ENCODE data around the gene TFB2M. TPM values are rescaled to one million over a fixed set of nuclear protein-coding genes. Genes with fewer than 3 reads are reported as not detected.

TFB2M gene
- total RNA-seq, 1 experiment from 2014 or later: 27.7 TPM

- H3K4me1 Mint-ChIP-seq: peaks cover 2 to 3% of the 10 kb centered on the region in 2 experiments; a peak in 3 of 4 replicates
- DNase-seq: no peak
- Histone ChIP-seq H3K23ac (ENCODE audit: insufficient read length, low read depth, low read length) (no peak overlapping the region), H3K23me2 (ENCODE audit: insufficient read length, low read depth, low read length, poor library complexity, severe bottlenecking) (no peaks in the 10 kb centered on the region), H4K8ac (replicated peaks; ENCODE audit: insufficient read length, low read depth, low read length) (no peak overlapping the region), H2AK5ac (ENCODE audit: insufficient read length, low read length) (no peak overlapping the region), H4K91ac (ENCODE audit: insufficient read length, low read depth, low read length) (no peak overlapping the region), H2BK20ac (ENCODE audit: low read depth, low read length, poor library complexity, severe bottlenecking) (no peak overlapping the region), H3K27me3 (ENCODE audit: insufficient read depth, low read length) (no peaks in the 10 kb centered on the region), H3K4me2 (ENCODE audit: insufficient read depth, insufficient read length, low read length) (no peak overlapping the region), H3K9ac (ENCODE audit: extremely low read depth, insufficient read length, low read length) (no peak overlapping the region), H2BK12ac (ENCODE audit: insufficient read length, low read depth, low read length) (no peak overlapping the region), H3K14ac (ENCODE audit: insufficient read depth, low read length) (no peak overlapping the region), H3K18ac (ENCODE audit: insufficient read length, low read depth, low read length) (no peak overlapping the region), H2BK15ac (ENCODE audit: low read depth, low read length) (no peak overlapping the region), H2BK5ac (ENCODE audit: insufficient read length, low read length) (no peak overlapping the region), H2AFZ (ENCODE audit: low read length) (no peak overlapping the region), H4K5ac (ENCODE audit: insufficient read length, low read depth, low read length) (no peak overlapping the region), H2BK120ac (ENCODE audit: low read depth, low read length, poor library complexity, severe bottlenecking) (no peak overlapping the region), H3K9me3 (ENCODE audit: control insufficient read depth, low read depth, low read length) (no peaks in the 10 kb centered on the region), H3T11ph (ENCODE audit: low read length) (no peak overlapping the region), H3K4me1 (ENCODE audit: insufficient read depth, low read length) (no peaks in the 10 kb centered on the region), H4K20me1 (ENCODE audit: control insufficient read depth, insufficient read depth, insufficient read length) (no peaks in the 10 kb centered on the region), H3K27ac (ENCODE audit: insufficient read length, low read depth, low read length) (no peak overlapping the region), H3K79me2 (ENCODE audit: insufficient read depth, low read length) (no peaks in the 10 kb centered on the region; the same call in 1 of the 2 replicates), H3K79me1 (ENCODE audit: insufficient read depth, low read depth, low read length, poor library complexity, severe bottlenecking) (no peaks in the 10 kb centered on the region), H3K4ac (ENCODE audit: low read depth, low read length) (no peak overlapping the region), H3K56ac (ENCODE audit: insufficient read length, low read depth, low read length) (no peak overlapping the region)
- TF ChIP-seq, protein P1, sequence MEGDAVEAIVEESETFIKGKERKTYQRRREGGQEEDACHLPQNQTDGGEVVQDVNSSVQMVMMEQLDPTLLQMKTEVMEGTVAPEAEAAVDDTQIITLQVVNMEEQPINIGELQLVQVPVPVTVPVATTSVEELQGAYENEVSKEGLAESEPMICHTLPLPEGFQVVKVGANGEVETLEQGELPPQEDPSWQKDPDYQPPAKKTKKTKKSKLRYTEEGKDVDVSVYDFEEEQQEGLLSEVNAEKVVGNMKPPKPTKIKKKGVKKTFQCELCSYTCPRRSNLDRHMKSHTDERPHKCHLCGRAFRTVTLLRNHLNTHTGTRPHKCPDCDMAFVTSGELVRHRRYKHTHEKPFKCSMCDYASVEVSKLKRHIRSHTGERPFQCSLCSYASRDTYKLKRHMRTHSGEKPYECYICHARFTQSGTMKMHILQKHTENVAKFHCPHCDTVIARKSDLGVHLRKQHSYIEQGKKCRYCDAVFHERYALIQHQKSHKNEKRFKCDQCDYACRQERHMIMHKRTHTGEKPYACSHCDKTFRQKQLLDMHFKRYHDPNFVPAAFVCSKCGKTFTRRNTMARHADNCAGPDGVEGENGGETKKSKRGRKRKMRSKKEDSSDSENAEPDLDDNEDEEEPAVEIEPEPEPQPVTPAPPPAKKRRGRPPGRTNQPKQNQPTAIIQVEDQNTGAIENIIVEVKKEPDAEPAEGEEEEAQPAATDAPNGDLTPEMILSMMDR (conservative IDR thresholded peaks at IDR 0.05): no peak
- no peaks in the 10 kb centered on the region for H3K27me3 Mint-ChIP-seq (ENCODE audit: low read depth)
- H3K27ac Mint-ChIP-seq: no peak overlapping the region
- H3K9me3 Mint-ChIP-seq: peaks cover 7 to 9% of the 10 kb centered on the region in 2 experiments
- WGBS (ENCODE audit: extremely low coverage, insufficient read length, low lambda C conversion rate): no CpG with 5 or more reads among the region's 2 CpGs
- H3K36me3 Mint-ChIP-seq (ENCODE audit: insufficient read depth in 1 of 3, low read depth in 3 of 3): peaks cover 16 to 29% (median 22%) of the 10 kb centered on the region in 3 experiments
- no peak overlapping the region for H3K4me3 Mint-ChIP-seq
Measured at GRCh38 chr1:246588159-246588721, 22.2 kb upstream of the TFB2M start.

All from H9 (cell line).